Measurements from ENCODE around the gene GTF2H1. TPM values are rescaled to one million over a fixed set of nuclear protein-coding genes. Genes with fewer than 3 reads are reported as not detected.

GTF2H1 gene
- total and polyA plus RNA-seq, 2 donors (not counting 1 experiment from before 2014, with no cell fraction given) = 43.7 to 71.9 TPM

- H3K4me1 ChIP-seq (ENCODE audit: control insufficient read depth in 2 of 2, insufficient read depth in 2 of 2, low read length in 2 of 2) = peaks cover 43 to 52% of the 10 kb centered on the region in 2 donors
- POLR2A ChIA-PET = no interaction called here
These were observed 2.0 kb downstream of the GTF2H1 start for GRCh38 chr11:18324381-18324780.

More at GRCh38 chr11:18324381-18324780, 2.0 kb downstream of the GTF2H1 start:
- 40% methylated on average over 1 of the region's 1 CpG for WGBS (ENCODE audit: insufficient coverage)
- H3K79me2 ChIP-seq (ENCODE audit: control insufficient read depth, insufficient read depth, low read length) = peaks cover 90% of the 10 kb centered on the region
- peaks cover 7 to 37% of the 10 kb centered on the region in 2 experiments for H3K36me3 ChIP-seq (replicated peaks in 1 of 2; ENCODE audit: control extremely low read depth in 1 of 2, control insufficient read depth in 1 of 2, extremely low read depth in 1 of 2, insufficient read depth in 2 of 2, low read length in 1 of 2)
- peak overlapping the region; percentile 96 for H3K4me3 Mint-ChIP-seq
- DNase-seq = peak; percentile 41
- H3K27ac ChIP-seq (ENCODE audit: low read length in 2 of 2) = peak overlapping the region in 1 of 2 donors; percentile 100
- H3K9ac ChIP-seq (ENCODE audit: low read length) = peak overlapping the region; percentile 98
- H3K9me3 ChIP-seq (ENCODE audit: control extremely low read depth in 1 of 3, control insufficient read depth in 2 of 3, insufficient read depth in 1 of 3, low read length in 2 of 3) = no peaks in the 10 kb centered on the region
- no peak for ATAC-seq (ENCODE audit: low read depth)
- H4K20me1 ChIP-seq (ENCODE audit: control insufficient read depth, insufficient read depth, low read length, poor library complexity, severe bottlenecking) = peaks cover 10% of the 10 kb centered on the region
- H3K4me1 Mint-ChIP-seq = peaks cover 66% of the 10 kb centered on the region
- no peak overlapping the region for H2AFZ ChIP-seq (ENCODE audit: insufficient read depth, low read depth, low read length, poor library complexity, severe bottlenecking)
- H3K9me3 Mint-ChIP-seq (ENCODE audit: insufficient read depth) = no peaks in the 10 kb centered on the region
- H3K27me3 Mint-ChIP-seq = no peaks in the 10 kb centered on the region
- TF ChIP-seq CTCF (IDR thresholded peaks at IDR 0.05) (no peak), EZH2 (IDR thresholded peaks at IDR 0.05; ENCODE audit: borderline replicate concordance, insufficient read depth, low read depth, low read length, poor library complexity, severe bottlenecking) (no peak)
- no peaks in the 10 kb centered on the region for H3K27me3 ChIP-seq (replicated peaks in 1 of 4; ENCODE audit: control extremely low read depth in 1 of 4, control insufficient read depth in 3 of 4, insufficient read depth in 4 of 4, low read length in 3 of 4)
- intact Hi-C loops (cut with micrococcal nuclease) = loop anchor here (5.0 kb wide), 3 partner anchors 42 to 1587 kb away; partner anchors contain the start of genes C11orf58 and UEVLD
- H3K27ac Mint-ChIP-seq = peak overlapping the region; percentile 85
- H3K4me3 ChIP-seq (ENCODE audit: control extremely low read depth in 1 of 5, extremely low read depth in 1 of 5, insufficient read depth in 1 of 5, low read depth in 2 of 5, low read length in 4 of 5) = peak overlapping the region in 3 of 5 experiments; percentile 5 to 25 (median 24)
- CTCF ChIA-PET = no interaction called here
- peak overlapping the region; percentile 93 for H3K4me2 ChIP-seq (replicated peaks; ENCODE audit: low read depth, low read length, poor library complexity, severe bottlenecking)
